ENCODE measurements around the gene CTSC. TPM values are rescaled to one million over a fixed set of nuclear protein-coding genes. Genes with fewer than 3 reads are reported as not detected.

The CTSC gene
- total RNA-seq, 1 donor from 2014 or later = 230 TPM

DNA sequence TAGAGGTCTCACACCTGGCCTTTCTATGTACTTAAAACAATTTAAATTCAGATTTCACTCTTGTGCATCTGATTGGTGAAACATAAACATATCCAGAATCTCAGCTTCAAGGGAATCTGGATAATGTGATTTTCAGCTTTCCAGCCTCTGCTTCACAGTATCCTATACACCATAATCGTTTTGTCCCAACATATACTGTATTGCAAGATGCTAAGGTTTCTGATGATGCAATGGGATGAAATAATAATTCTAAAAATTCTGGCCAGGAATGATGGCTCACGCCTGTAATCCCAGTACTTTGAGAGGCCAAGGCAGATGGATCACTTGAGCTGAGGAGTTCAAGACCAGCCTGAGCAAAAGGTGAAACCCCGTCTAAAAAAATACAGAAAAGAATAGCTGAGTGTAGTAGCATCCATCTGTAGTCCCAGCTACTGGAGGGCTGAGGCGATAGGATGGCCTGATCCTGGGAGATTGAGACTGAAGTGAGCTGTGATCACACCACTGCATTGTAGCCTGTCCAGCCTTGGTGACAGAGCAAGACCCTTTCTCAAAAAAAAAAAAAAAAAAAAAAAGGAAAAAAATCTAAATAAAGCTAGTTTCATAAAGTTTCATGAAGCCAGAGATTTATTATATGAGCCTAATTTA lies 41.0 kb upstream of the CTSC start:
- H3K27me3 Mint-ChIP-seq (ENCODE audit: low read depth) = no peaks in the 10 kb centered on the region

DNA sequence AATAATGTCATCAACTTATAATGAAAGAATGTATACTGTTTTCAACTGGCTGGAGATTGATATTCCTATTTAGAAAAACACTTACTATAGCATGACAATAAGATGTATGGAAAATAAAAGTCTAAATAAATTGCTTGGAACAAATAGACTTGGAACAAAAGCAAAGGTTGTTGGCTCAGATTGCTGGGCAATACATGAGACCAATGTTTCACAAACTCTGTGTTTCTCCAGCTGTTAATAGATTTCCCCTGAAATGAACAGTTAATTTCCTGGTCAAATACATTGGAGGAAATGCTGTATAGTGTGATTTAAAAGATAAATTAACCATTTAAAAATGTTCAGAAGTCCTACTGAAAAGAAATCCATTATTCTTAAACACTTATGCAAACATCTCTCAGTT lies 40.1 kb upstream of the CTSC start:
- no peak for DNase-seq (ENCODE audit: low spot score in 2 of 2, unreplicated experiment in 2 of 2)

More for the DNA sequence above, 41.0 kb upstream of the CTSC start:
- Mint-ChIP-seq H3K36me3 (peaks cover 4% of the 10 kb centered on the region), H3K4me1 (peaks cover 10% of the 10 kb centered on the region), H3K4me3 (no peak overlapping the region), H3K9me3 (peaks cover 4% of the 10 kb centered on the region), H3K27ac (no peak overlapping the region)
- no peak for DNase-seq (ENCODE audit: low spot score in 2 of 2, unreplicated experiment in 2 of 2)
- TF ChIP-seq, protein P1, sequence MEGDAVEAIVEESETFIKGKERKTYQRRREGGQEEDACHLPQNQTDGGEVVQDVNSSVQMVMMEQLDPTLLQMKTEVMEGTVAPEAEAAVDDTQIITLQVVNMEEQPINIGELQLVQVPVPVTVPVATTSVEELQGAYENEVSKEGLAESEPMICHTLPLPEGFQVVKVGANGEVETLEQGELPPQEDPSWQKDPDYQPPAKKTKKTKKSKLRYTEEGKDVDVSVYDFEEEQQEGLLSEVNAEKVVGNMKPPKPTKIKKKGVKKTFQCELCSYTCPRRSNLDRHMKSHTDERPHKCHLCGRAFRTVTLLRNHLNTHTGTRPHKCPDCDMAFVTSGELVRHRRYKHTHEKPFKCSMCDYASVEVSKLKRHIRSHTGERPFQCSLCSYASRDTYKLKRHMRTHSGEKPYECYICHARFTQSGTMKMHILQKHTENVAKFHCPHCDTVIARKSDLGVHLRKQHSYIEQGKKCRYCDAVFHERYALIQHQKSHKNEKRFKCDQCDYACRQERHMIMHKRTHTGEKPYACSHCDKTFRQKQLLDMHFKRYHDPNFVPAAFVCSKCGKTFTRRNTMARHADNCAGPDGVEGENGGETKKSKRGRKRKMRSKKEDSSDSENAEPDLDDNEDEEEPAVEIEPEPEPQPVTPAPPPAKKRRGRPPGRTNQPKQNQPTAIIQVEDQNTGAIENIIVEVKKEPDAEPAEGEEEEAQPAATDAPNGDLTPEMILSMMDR (IDR thresholded peaks at IDR 0.05; ENCODE audit: unreplicated experiment) = no peak

DNA sequence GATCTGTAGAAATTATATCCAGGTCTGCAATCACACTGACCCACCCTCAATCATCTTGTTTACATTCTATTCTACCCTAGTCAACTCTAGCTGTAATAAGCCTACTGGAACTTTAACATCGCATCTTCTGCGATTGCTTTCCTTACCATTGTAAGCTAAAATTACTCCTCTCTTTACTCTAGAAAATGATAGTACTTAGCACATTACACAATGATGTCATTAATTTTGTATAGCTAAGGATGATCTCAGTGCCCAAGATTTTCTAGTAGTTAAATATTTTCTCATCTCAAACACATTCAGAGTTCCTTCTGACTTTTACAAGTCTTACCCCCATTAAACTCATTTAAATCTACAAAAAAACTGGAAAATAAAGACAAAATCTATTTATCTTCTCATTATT lies 39.6 kb upstream of the CTSC start:
- H3K9me3 Mint-ChIP-seq = peaks cover 4% of the 10 kb centered on the region
- H3K4me3 Mint-ChIP-seq = no peak overlapping the region
- TF ChIP-seq, protein P1 (IDR thresholded peaks at IDR 0.05; ENCODE audit: unreplicated experiment) = no peak
- no peak overlapping the region for H3K27ac Mint-ChIP-seq
- H3K4me1 Mint-ChIP-seq = peaks cover 6% of the 10 kb centered on the region
- H3K36me3 Mint-ChIP-seq = peaks cover 4% of the 10 kb centered on the region
- DNase-seq (ENCODE audit: low spot score in 2 of 2, unreplicated experiment in 2 of 2) = no peak
- H3K27me3 Mint-ChIP-seq (ENCODE audit: low read depth) = no peaks in the 10 kb centered on the region

More for the DNA sequence above, 40.1 kb upstream of the CTSC start:
- Mint-ChIP-seq H3K27ac (no peak overlapping the region), H3K36me3 (peaks cover 4% of the 10 kb centered on the region), H3K4me3 (no peak overlapping the region), H3K27me3 (ENCODE audit: low read depth) (no peaks in the 10 kb centered on the region), H3K4me1 (peaks cover 6% of the 10 kb centered on the region), H3K9me3 (peaks cover 4% of the 10 kb centered on the region)
- TF ChIP-seq, protein P1 (IDR thresholded peaks at IDR 0.05; ENCODE audit: unreplicated experiment) = no peak

DNA sequence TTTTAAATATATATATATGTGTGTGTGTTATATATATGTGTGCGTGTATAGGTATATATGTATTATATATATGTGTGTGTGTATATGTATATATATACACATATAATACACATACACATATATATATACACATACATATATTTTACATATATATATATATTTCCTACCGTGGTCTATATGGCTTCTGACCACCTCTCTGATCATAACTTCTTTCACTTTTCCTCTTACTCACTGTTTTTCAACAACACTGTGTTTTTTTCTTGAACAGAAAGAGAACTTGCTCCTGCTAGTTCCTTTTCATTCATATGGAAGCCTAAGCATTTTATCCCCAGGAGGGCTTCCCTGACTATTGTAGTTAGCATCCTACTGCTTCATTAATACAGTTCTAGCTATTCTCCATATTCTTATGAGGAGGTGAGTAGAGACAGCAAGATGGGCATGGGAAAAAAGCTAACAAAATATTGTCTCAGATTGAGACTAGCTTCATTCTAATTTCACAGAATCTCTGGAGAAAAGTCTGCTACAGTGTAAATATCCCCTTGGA lies 38.5 kb upstream of the CTSC start:
- no peaks in the 10 kb centered on the region for H3K27me3 Mint-ChIP-seq (ENCODE audit: low read depth)

DNA sequence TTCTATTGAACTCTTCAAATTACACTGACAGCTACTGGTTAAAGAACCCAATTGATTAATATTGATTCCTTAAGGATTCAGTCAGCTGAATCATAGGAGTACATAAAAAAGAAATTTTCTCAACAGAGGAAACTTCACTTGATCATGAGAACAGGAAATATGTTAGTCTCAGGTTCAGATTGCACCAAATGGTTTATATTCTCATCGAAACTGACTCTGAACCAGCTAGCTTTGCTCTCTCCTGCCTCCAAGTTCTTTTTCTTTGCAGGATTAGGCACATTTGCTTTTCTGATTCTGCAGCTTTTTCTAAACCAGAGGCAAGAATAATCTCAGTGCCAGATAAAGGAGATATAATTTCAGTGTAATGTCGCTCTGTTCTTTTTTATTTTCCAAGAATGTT lies 33.2 kb upstream of the CTSC start:
- DNase-seq (ENCODE audit: low spot score in 2 of 2, unreplicated experiment in 2 of 2) = no peak
- H3K36me3 Mint-ChIP-seq = peaks cover 4% of the 10 kb centered on the region
- H3K27me3 Mint-ChIP-seq (ENCODE audit: low read depth) = no peaks in the 10 kb centered on the region
- H3K4me1 Mint-ChIP-seq = peaks cover 30% of the 10 kb centered on the region
- TF ChIP-seq, protein P1 (IDR thresholded peaks at IDR 0.05; ENCODE audit: unreplicated experiment) = no peak
- no peak overlapping the region for H3K27ac Mint-ChIP-seq
- no peak overlapping the region for H3K4me3 Mint-ChIP-seq
- no peaks in the 10 kb centered on the region for H3K9me3 Mint-ChIP-seq

More for the DNA sequence above, 38.5 kb upstream of the CTSC start:
- DNase-seq (ENCODE audit: low spot score in 2 of 2, unreplicated experiment in 2 of 2) = no peak
- H3K4me3 Mint-ChIP-seq = no peak overlapping the region
- peaks cover 14% of the 10 kb centered on the region for H3K4me1 Mint-ChIP-seq
- TF ChIP-seq, protein P1 (IDR thresholded peaks at IDR 0.05; ENCODE audit: unreplicated experiment) = no peak
- H3K27ac Mint-ChIP-seq = no peak overlapping the region
- H3K9me3 Mint-ChIP-seq = peaks cover 4% of the 10 kb centered on the region
- H3K36me3 Mint-ChIP-seq = peaks cover 4% of the 10 kb centered on the region
